Measurements from ENCODE around the gene STAB1. TPM values are rescaled to one million over a fixed set of nuclear protein-coding genes. Genes with fewer than 3 reads are reported as not detected.

The STAB1 gene
- total and polyA plus RNA-seq, 7 donors, result 15.9 to 47.5 (median 29.0) TPM

DNA sequence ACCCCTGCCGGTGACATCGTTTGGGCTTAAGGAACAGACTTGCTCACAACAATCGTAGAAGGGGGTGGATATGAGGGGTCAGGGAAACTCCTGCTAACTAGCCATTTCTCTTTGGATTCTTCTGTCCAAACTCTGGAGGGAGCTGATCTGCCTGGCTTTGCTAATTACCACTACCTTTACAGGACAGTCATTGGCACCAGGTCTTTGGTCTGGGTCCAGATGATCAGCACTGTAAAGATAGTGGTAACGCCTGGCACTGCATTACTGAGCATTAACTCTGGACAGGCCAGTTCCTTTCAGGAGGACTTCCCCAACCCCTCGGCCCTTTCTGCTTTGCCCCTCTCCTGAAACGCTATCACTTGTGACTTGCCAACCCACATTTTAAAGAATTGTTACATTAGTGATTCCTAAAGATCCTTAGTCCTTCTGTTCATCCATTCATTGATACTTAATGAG, 42.1 kb downstream of the STAB1 start:
- H3K4me3 ChIP-seq, result peak overlapping the region; percentile 83
- TF ChIP-seq, protein P1, sequence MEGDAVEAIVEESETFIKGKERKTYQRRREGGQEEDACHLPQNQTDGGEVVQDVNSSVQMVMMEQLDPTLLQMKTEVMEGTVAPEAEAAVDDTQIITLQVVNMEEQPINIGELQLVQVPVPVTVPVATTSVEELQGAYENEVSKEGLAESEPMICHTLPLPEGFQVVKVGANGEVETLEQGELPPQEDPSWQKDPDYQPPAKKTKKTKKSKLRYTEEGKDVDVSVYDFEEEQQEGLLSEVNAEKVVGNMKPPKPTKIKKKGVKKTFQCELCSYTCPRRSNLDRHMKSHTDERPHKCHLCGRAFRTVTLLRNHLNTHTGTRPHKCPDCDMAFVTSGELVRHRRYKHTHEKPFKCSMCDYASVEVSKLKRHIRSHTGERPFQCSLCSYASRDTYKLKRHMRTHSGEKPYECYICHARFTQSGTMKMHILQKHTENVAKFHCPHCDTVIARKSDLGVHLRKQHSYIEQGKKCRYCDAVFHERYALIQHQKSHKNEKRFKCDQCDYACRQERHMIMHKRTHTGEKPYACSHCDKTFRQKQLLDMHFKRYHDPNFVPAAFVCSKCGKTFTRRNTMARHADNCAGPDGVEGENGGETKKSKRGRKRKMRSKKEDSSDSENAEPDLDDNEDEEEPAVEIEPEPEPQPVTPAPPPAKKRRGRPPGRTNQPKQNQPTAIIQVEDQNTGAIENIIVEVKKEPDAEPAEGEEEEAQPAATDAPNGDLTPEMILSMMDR (IDR thresholded peaks at IDR 0.05), result no peak
- peak in 3 of 4 donors; percentile 1 to 25 (median 18) for ATAC-seq
- WGBS, 3 donors, result 1 to 5% (median 3%) methylated on average over 6 of the region's 6 CpGs
- intact Hi-C loops (cut with DNase I), result loop anchor here in 1 of 2 donors (5.0 kb wide), 1 partner anchor 65 kb away; no protein-coding TSS in a partner anchor
- H3K27ac ChIP-seq, result peak overlapping the region; percentile 96
- H3K9me3 ChIP-seq, result no peaks in the 10 kb centered on the region
- DNase-seq, result no peak
- H3K36me3 ChIP-seq (ENCODE audit: insufficient read depth in 1 of 2, low read depth in 1 of 2), result peaks cover 0 to 15% of the 10 kb centered on the region in 2 donors
- H3K27me3 ChIP-seq (ENCODE audit: insufficient read depth in 3 of 3, low read length in 2 of 3), result no peaks in the 10 kb centered on the region
- H3K4me1 ChIP-seq, result peaks cover 33% of the 10 kb centered on the region

DNA sequence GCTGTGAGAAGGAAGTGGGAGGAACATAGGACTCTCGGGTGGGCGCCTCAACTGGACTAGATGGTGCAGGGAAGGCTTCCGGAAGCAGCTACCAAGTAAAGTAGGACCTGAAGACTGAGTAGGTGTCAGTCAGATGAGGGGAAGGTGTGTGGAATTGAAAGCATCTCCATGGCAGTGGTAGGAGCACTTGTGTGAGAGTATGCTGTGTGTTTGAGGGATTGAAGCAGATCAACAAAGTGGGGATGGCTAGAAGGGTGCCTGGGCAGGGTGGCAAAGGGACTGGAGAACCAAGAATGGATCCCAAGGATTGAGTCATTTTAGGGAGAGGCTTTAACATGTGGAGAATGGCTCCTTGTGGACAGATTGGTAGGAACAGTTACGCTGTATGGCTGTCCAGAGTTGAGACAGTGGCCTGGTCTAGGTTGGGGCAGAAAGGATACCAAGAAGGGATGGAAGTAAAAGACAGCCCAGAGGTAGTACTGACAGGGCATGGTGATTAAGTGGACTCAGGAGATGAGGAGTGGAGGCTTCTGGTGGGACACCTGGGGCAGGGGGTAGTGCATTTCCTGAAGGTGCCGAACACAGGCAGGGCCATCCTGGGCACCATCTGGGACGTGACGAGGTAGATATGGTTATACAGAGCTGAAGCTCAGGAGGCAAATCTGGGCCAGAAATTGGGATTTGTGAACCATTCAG, 42.7 kb downstream of the STAB1 start:
- Histone ChIP-seq H3K27me3 (ENCODE audit: insufficient read depth in 3 of 3, low read length in 2 of 3) (no peaks in the 10 kb centered on the region), H3K9me3 (no peaks in the 10 kb centered on the region), H3K4me3 (peak overlapping the region; percentile 83), H3K36me3 (ENCODE audit: insufficient read depth in 1 of 2, low read depth in 1 of 2) (peaks cover 0 to 17% of the 10 kb centered on the region in 2 donors), H3K4me1 (peaks cover 33% of the 10 kb centered on the region), H3K27ac (peak overlapping the region; percentile 96)
- intact Hi-C loops (cut with DNase I), result loop anchor here in 1 of 2 donors (5.0 kb wide), 1 partner anchor 66 kb away; no protein-coding TSS in a partner anchor
- 52 to 63% (median 63%) methylated on average over 7 of the region's 7 CpGs for WGBS, 3 donors
- DNase-seq (no peak), ATAC-seq (no peak)
- TF ChIP-seq, protein P1 (IDR thresholded peaks at IDR 0.05), result no peak

DNA sequence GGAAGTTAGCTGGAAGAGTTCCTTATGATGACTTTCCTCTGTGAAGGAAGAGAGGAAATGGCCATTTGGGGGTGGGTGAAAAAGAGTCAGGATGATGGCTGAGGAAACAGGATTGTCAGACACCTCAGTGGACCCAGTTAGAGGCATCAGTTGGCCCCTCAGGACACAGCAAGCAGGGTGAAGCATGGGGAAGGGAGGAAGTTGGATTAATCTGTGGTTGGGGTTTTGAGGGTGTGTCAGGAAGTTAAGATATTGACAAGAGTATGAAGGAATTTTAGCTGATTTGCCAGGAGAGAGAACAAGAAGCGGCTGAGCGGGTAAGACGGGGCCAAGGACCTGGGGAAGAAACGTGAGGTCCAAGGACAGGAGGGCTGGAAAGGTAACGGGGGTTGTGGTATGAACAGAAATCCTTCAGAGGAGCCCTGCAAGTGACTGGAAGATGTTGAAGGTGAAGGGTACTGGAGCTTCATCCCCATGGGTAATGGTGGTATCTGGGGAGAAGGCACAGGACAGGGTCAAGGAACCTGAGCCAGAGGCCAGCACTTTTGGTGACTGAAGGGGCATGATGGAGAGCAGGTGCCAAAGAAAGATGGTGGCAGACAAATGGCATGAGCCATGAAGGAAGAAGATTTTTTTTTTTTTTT, 44.0 kb downstream of the STAB1 start:
- H3K4me1 ChIP-seq, result peaks cover 33% of the 10 kb centered on the region
- ATAC-seq, result no peak
- H3K27me3 ChIP-seq (ENCODE audit: insufficient read depth in 3 of 3, low read length in 2 of 3), result no peaks in the 10 kb centered on the region
- no peaks in the 10 kb centered on the region for H3K9me3 ChIP-seq
- TF ChIP-seq, protein P1 (IDR thresholded peaks at IDR 0.05), result no peak
- DNase-seq, result no peak
- 83 to 85% (median 83%) methylated on average over 5 of the region's 5 CpGs for WGBS, 3 donors
- peak overlapping the region; percentile 96 for H3K27ac ChIP-seq
- H3K36me3 ChIP-seq (ENCODE audit: insufficient read depth in 1 of 2, low read depth in 1 of 2), result peaks cover 0 to 28% of the 10 kb centered on the region in 2 donors
- intact Hi-C loops (cut with DNase I), result loop anchor here in 1 of 2 donors (5.0 kb wide), 1 partner anchor 67 kb away; no protein-coding TSS in a partner anchor
- H3K4me3 ChIP-seq, result peak overlapping the region; percentile 83

DNA sequence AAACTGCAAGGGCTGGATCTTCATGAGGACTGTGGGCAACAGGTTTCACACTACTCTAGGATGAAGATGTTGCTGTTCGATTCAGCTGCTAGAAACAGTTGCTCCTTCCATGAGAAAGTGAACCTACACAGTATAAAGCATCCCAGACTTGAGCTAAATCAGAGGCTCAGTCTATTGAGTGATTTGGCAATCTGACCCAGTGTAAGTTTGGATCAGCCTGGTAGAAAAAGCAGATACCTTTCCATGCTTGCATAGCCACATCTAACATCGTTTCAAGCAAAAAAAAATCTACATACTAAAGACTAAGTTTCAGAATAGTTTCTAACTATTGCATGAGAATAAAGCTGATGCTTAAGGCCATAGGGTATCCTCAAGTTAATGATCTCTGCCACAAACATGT, 45.9 kb downstream of the STAB1 start:
- intact Hi-C loops (cut with DNase I), result no loop called here
- DNase-seq, result no peak
- Histone ChIP-seq H3K27me3 (ENCODE audit: insufficient read depth in 3 of 3, low read length in 2 of 3) (no peaks in the 10 kb centered on the region), H3K36me3 (ENCODE audit: insufficient read depth in 1 of 2, low read depth in 1 of 2) (peaks cover 0 to 40% of the 10 kb centered on the region in 2 donors), H3K9me3 (no peaks in the 10 kb centered on the region), H3K27ac (no peak overlapping the region), H3K4me3 (no peak overlapping the region), H3K4me1 (peaks cover 38% of the 10 kb centered on the region)
- no peak for ATAC-seq
- 65 to 78% (median 66%) methylated on average over 2 of the region's 2 CpGs for WGBS, 3 donors
- TF ChIP-seq, protein P1 (IDR thresholded peaks at IDR 0.05), result no peak

Measured in psoas muscle (tissue), 8 donors.